GM10248 (cell line): ENCODE data around the gene HS1BP3.
A peak's percentile ranks its signal among the peaks of the same experiment; 100 is the strongest.

Experiments used
- CTCF ChIA-PET: fragments of 300-600 bp; sonication (Branson Sonifier 250); formaldehyde crosslinking; extraction: SDS; loops from one replicate; lab custom pipeline; 2021; ENCODE audit warnings: antibody characterized with exemption; lab: Yijun Ruan, JAX
- POLR2A ChIA-PET: fragments of 350-650 bp; sonication (Branson Sonifier 250); formaldehyde crosslinking; extraction: SDS; loops from one replicate; lab custom pipeline; 2020; ENCODE audit warnings: antibody characterized with exemption; lab: Yijun Ruan, JAX
- DNase-seq: peaks from one replicate; pipeline ENCODE4 v3.0.0; 2012; ENCODE audit errors: extremely low spot score
- TF ChIP-seq, protein P1 (sequence below): IDR thresholded peaks from 2 replicates; pipeline ENCODE4 v1.5.1; 2012; ENCODE audit warnings: mild to moderate bottlenecking, low read depth; ENCODE audit errors: extremely low read depth, missing control alignments, control extremely low read depth

Gene HS1BP3

GRCh38 chr2:20637147-20637546 lies 13.8 kb downstream of the HS1BP3 start:
- ChIA-PET CTCF (interaction anchor here (2.7 to 10.1 kb wide), 6 partner anchors 13 to 227 kb away, joined by 7 to 101 read pairs (median 44); partner anchors contain the start of gene HS1BP3), POLR2A (no interaction called here)
- TF ChIP-seq, protein P1, sequence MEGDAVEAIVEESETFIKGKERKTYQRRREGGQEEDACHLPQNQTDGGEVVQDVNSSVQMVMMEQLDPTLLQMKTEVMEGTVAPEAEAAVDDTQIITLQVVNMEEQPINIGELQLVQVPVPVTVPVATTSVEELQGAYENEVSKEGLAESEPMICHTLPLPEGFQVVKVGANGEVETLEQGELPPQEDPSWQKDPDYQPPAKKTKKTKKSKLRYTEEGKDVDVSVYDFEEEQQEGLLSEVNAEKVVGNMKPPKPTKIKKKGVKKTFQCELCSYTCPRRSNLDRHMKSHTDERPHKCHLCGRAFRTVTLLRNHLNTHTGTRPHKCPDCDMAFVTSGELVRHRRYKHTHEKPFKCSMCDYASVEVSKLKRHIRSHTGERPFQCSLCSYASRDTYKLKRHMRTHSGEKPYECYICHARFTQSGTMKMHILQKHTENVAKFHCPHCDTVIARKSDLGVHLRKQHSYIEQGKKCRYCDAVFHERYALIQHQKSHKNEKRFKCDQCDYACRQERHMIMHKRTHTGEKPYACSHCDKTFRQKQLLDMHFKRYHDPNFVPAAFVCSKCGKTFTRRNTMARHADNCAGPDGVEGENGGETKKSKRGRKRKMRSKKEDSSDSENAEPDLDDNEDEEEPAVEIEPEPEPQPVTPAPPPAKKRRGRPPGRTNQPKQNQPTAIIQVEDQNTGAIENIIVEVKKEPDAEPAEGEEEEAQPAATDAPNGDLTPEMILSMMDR = no peak
- DNase-seq = no peak

- TF ChIP-seq, protein P1 = peak; percentile 95
- ChIA-PET CTCF (interaction anchor here (0.6 to 10.1 kb wide), 25 partner anchors 7 to 233 kb away, joined by 3 to 101 read pairs (median 5); partner anchors contain the start of genes HS1BP3 and RHOB), POLR2A (interaction anchor here (3.1 kb wide), 1 partner anchor 189 kb away, joined by 35 read pairs; the partner anchor contains the start of gene RHOB)
- peak; percentile 83 for DNase-seq
These were observed 15.0 kb downstream of the HS1BP3 start for GRCh38 chr2:20635675-20636584.

DNA sequence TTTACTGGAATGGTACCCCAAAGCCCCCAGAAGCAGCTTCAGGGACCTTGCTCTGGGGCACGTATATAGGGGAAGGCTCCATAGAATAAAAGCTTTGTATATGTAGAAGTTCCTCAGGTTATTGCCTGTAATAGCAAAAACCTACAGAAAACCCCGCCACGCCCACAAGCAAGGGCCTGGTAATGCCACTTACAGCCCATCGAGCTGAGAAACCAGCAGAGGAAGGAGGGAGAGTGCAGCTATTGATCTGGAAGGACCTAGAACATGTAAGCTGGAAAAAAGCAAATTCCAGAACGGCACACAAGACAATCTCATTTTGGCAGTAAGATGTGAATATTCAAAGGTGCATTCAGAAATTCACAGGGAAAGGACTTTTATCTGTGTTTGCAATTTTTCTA lies 15.8 kb downstream of the HS1BP3 start:
- POLR2A ChIA-PET = interaction anchor here (3.1 kb wide), 1 partner anchor 188 kb away, joined by 35 read pairs; the partner anchor contains the start of gene RHOB
- CTCF ChIA-PET = interaction anchor here (0.6 to 10.1 kb wide), 22 partner anchors 8 to 308 kb away, joined by 3 to 101 read pairs (median 6); partner anchors contain the start of genes HS1BP3 and RHOB
- DNase-seq = no peak
- TF ChIP-seq, protein P1 = no peak

- DNase-seq = no peak
- TF ChIP-seq, protein P1 = no peak
These were observed 16.3 kb downstream of the HS1BP3 start for GRCh38 chr2:20634507-20635112.

GRCh38 chr2:20633794-20634506 lies 16.9 kb downstream of the HS1BP3 start:
- TF ChIP-seq, protein P1 = no peak
- ChIA-PET POLR2A (interaction anchor here (3.1 kb wide), 1 partner anchor 187 kb away, joined by 35 read pairs; the partner anchor contains the start of gene RHOB), CTCF (interaction anchor here (1.0 to 10.1 kb wide), 19 partner anchors 9 to 391 kb away, joined by 3 to 101 read pairs (median 7); partner anchors contain the start of genes HS1BP3 and RHOB)
- peak; percentile 64 for DNase-seq

More at GRCh38 chr2:20634507-20635112, 16.3 kb downstream of the HS1BP3 start:
- CTCF ChIA-PET = interaction anchor here (0.7 to 10.1 kb wide), 25 partner anchors 8 to 392 kb away, joined by 3 to 101 read pairs (median 5); partner anchors contain the start of genes HS1BP3 and RHOB
- POLR2A ChIA-PET = interaction anchor here (3.1 kb wide), 1 partner anchor 187 kb away, joined by 35 read pairs; the partner anchor contains the start of gene RHOB

GRCh38 chr2:20633001-20633400 lies 17.9 kb downstream of the HS1BP3 start:
- CTCF ChIA-PET = interaction anchor here (1.1 to 6.8 kb wide), 9 partner anchors 9 to 223 kb away, joined by 3 to 61 read pairs (median 11); partner anchors contain the start of gene HS1BP3
- POLR2A ChIA-PET = interaction anchor here (1.1 kb wide), 1 partner anchor 186 kb away, joined by 14 read pairs; the partner anchor contains the start of gene RHOB

More at GRCh38 chr2:20633001-20633400, 17.9 kb downstream of the HS1BP3 start:
- TF ChIP-seq, protein P1 = no peak
- DNase-seq = no peak
